Measurements from ENCODE around the gene ATXN10.

- TF ChIP-seq EZH2 (IDR thresholded peaks at IDR 0.05; ENCODE audit: borderline replicate concordance, insufficient read depth, low read depth, low read length, poor library complexity, severe bottlenecking) (no peak), CTCF (IDR thresholded peaks at IDR 0.05) (no peak)
Observed at GRCh38 chr22:45867118-45867905, 195.7 kb downstream of the ATXN10 start.
